HepG2 (cell line): ENCODE data around the gene NNAT. TPM values are rescaled to one million over a fixed set of nuclear protein-coding genes. Genes with fewer than 3 reads are reported as not detected.

Experiments
- ARNT2 ChIP-seq: sonication (generic); formaldehyde crosslinking; IDR thresholded peaks from 2 replicates; pipeline ENCODE4 v1.8.0; 2022; ENCODE audit warnings: mild to moderate bottlenecking, low read depth, missing genetic modification reagents, moderate library complexity
- BCLAF1 ChIP-seq: fragments of 450-650 bp; IDR thresholded peaks from 2 replicates; pipeline ENCODE4 v1.6.1; 2017; ENCODE audit warnings: mild to moderate bottlenecking
- CBX5 ChIP-seq: sonication (generic); formaldehyde crosslinking; IDR thresholded peaks from 2 replicates; pipeline ENCODE4 v1.4.0; 2020; ENCODE audit warnings: missing genetic modification reagents, borderline replicate concordance
- CCAR2 ChIP-seq: fragments of 200-400 bp; formaldehyde crosslinking; optimal IDR thresholded peaks from 2 replicates; pipeline ENCODE3; 2018; ENCODE audit warnings: low read depth, mild to moderate bottlenecking, low read length, moderate library complexity
- DMAP1 ChIP-seq: IDR thresholded peaks from 2 replicates; pipeline ENCODE4 v1.6.1; 2016
- EP300 ChIP-seq, 3 experiments: sonication (generic) in 1 of 3; formaldehyde crosslinking in 1 of 3; IDR thresholded peaks; 2 replicates each; pipeline versions ENCODE4 v1.5.1 to v1.6.1; 2011 to 2020; ENCODE audit warnings: low read depth in 2 of 3, low read length in 2 of 3, borderline replicate concordance in 1 of 3, improper control_type of control experiment in 1 of 3, mild to moderate bottlenecking in 1 of 3, missing genetic modification reagents in 1 of 3, moderate library complexity in 1 of 3
- FOXC1 ChIP-seq: sonication (generic); formaldehyde crosslinking; IDR thresholded peaks from 2 replicates; pipeline ENCODE4 v1.8.0; 2022; ENCODE audit warnings: mild to moderate bottlenecking, missing genetic modification reagents, borderline replicate concordance
- HIVEP1 ChIP-seq: sonication (generic); formaldehyde crosslinking; IDR thresholded peaks from 2 replicates; pipeline ENCODE4 v1.4.0; 2020; ENCODE audit warnings: mild to moderate bottlenecking, missing genetic modification reagents
- NFYC ChIP-seq: IDR thresholded peaks from 2 replicates; pipeline ENCODE4 v1.6.1; 2016; ENCODE audit warnings: missing genetic modification reagents, missing compliant biosample characterization
- ONECUT2 ChIP-seq: sonication (generic); formaldehyde crosslinking; IDR thresholded peaks from 2 replicates; pipeline ENCODE4 v1.4.0; 2020; ENCODE audit warnings: missing genetic modification reagents
- RBFOX2 ChIP-seq: fragments of 200-400 bp; formaldehyde crosslinking; IDR thresholded peaks from 2 replicates; pipeline ENCODE4 v1.6.1; 2017; ENCODE audit warnings: low read depth, mild to moderate bottlenecking, low read length
- TFDP2 ChIP-seq: sonication (generic); formaldehyde crosslinking; IDR thresholded peaks from 2 replicates; pipeline ENCODE4 v1.4.0; 2020; ENCODE audit warnings: missing genetic modification reagents
- U2AF1 ChIP-seq: fragments of 200-400 bp; formaldehyde crosslinking; optimal IDR thresholded peaks from 2 replicates; pipeline ENCODE3; 2017; ENCODE audit warnings: mild to moderate bottlenecking, low read depth, low read length
- ZNF18 ChIP-seq: sonication (generic); formaldehyde crosslinking; IDR thresholded peaks from 2 replicates; pipeline ENCODE4 v1.8.0; 2022; ENCODE audit warnings: mild to moderate bottlenecking, missing genetic modification reagents; ENCODE audit not compliant: insufficient replicate concordance
- ZNF205 ChIP-seq: IDR thresholded peaks from 2 replicates; pipeline ENCODE4 v1.6.1; 2018; ENCODE audit warnings: missing biosample characterization, missing genetic modification reagents
- ZNF431 ChIP-seq: sonication (generic); formaldehyde crosslinking; IDR thresholded peaks from 2 replicates; pipeline ENCODE4 v1.9.0; 2022; ENCODE audit warnings: missing genetic modification reagents, low read depth, mild to moderate bottlenecking, borderline replicate concordance
- ZNF44 ChIP-seq: sonication (generic); formaldehyde crosslinking; IDR thresholded peaks from 2 replicates; pipeline ENCODE4 v1.5.1; 2020; ENCODE audit warnings: mild to moderate bottlenecking, missing genetic modification reagents
- ZNF550 ChIP-seq: sonication (generic); formaldehyde crosslinking; IDR thresholded peaks from 2 replicates; pipeline ENCODE4 v1.4.0; 2020; ENCODE audit warnings: mild to moderate bottlenecking, missing genetic modification reagents, borderline replicate concordance
- ZNF570 ChIP-seq: sonication (generic); formaldehyde crosslinking; IDR thresholded peaks from 2 replicates; pipeline ENCODE4 v1.4.0; 2020; ENCODE audit warnings: mild to moderate bottlenecking, missing genetic modification reagents, borderline replicate concordance
- ZNF574 ChIP-seq: sonication (generic); formaldehyde crosslinking; IDR thresholded peaks from 2 replicates; pipeline ENCODE4 v1.4.0; 2020; ENCODE audit warnings: missing genetic modification reagents
- ZNF616 ChIP-seq: sonication (generic); formaldehyde crosslinking; IDR thresholded peaks from 2 replicates; pipeline ENCODE4 v1.5.0; 2020; ENCODE audit warnings: low read depth, mild to moderate bottlenecking, missing genetic modification reagents
- ZNF749 ChIP-seq: sonication (generic); formaldehyde crosslinking; IDR thresholded peaks from 2 replicates; pipeline ENCODE4 v1.8.0; 2022; ENCODE audit warnings: mild to moderate bottlenecking, missing genetic modification reagents, moderate library complexity, borderline replicate concordance
- ZSCAN20 ChIP-seq: sonication (generic); formaldehyde crosslinking; IDR thresholded peaks from 2 replicates; pipeline ENCODE4 v1.4.0; 2020; ENCODE audit warnings: missing genetic modification reagents, mild to moderate bottlenecking, borderline replicate concordance
- polyA plus RNA-seq, 8 experiments: library from polyadenylated mRNA; depleted of rRNA in 3 of 8; stranded (reverse) in 7 of 8; unstranded in 1 of 8; fragments of >200 nt; fragmentation: Illumina TruSeq in 4 of 8; extraction: Trizol in 4 of 8; gene quantifications; 2 replicates each; pipeline versions ENCODE4 v1.2.1 to v1.2.3, GENCODE V29; 2011 to 2016; ENCODE audit warnings: low read depth in 4 of 8, missing spikeins in 1 of 8, mixed read lengths in 1 of 8; ENCODE audit not compliant: insufficient read depth in 1 of 8
- total RNA-seq, 5 experiments: library from RNA; depleted of rRNA; stranded (reverse); fragments of >200 nt; fragmentation: Illumina TruSeq; extraction: Trizol; gene quantifications; 2 replicates each; pipeline ENCODE4 v1.2.3, GENCODE V29; 2016; ENCODE audit warnings: low read depth in 1 of 5

NNAT gene
- total and polyA plus RNA-seq, 2 of the 13 experiments (the other 11 are each of a cell fraction or from before 2014, with no cell fraction given), result not detected

GRCh38 chr20:37525810-37526209 lies 4.8 kb downstream of the NNAT start (continued):
- TF ChIP-seq ZNF570 (CRISPR knock-in tag), result no peak
- no peak for TF ChIP-seq RBFOX2
- no peak for TF ChIP-seq NFYC (CRISPR knock-in tag)
- TF ChIP-seq ZNF550 (CRISPR knock-in tag), result no peak
- TF ChIP-seq ZNF574 (CRISPR knock-in tag), result no peak
- TF ChIP-seq DMAP1 (CRISPR knock-in tag), result peak; percentile 34; the same call in 1 of the 2 replicates
- TF ChIP-seq ZNF616, result no peak
- TF ChIP-seq ONECUT2 (CRISPR knock-in tag), result no peak
- no peak for TF ChIP-seq ZNF431 (CRISPR knock-in tag)
- TF ChIP-seq U2AF1, result no peak
- TF ChIP-seq ZNF749 (CRISPR knock-in tag), result no peak
- TF ChIP-seq ZSCAN20 (CRISPR knock-in tag), result no peak
- no peak for TF ChIP-seq ZNF18 (CRISPR knock-in tag)
- TF ChIP-seq ZNF44 (CRISPR knock-in tag), result no peak
- no peak for TF ChIP-seq BCLAF1
- no peak for TF ChIP-seq EP300 (IDR thresholded peaks at IDR 0.05; ENCODE audit: low read depth in 2 of 2, low read length in 2 of 2)
- TF ChIP-seq EP300 (CRISPR knock-in tag; IDR thresholded peaks at IDR 0.05; ENCODE audit: borderline replicate concordance), result no peak
- TF ChIP-seq CCAR2, result no peak
- no peak for TF ChIP-seq HIVEP1
- TF ChIP-seq TFDP2 (CRISPR knock-in tag), result no peak
- TF ChIP-seq ZNF205 (CRISPR knock-in tag), result no peak
- TF ChIP-seq FOXC1 (CRISPR knock-in tag), result no peak
- no peak for TF ChIP-seq ARNT2 (CRISPR knock-in tag)
- no peak for TF ChIP-seq CBX5 (CRISPR knock-in tag)
